GM23338 (cell line): ENCODE data around the gene TMCC1. TPM values are rescaled to one million over a fixed set of nuclear protein-coding genes. Genes with fewer than 3 reads are reported as not detected.

Source experiments
- ATAC-seq: fragments of 200-7000 bp; cut with Tn5 transposase; 3 replicates; pipeline ENCODE4 v1.9.1; 2020
- DNase-seq: peaks from one replicate; pipeline ENCODE4 v3.0.0-alpha.2; 2015; ENCODE audit warnings: low spot score
- H2AFZ ChIP-seq: fragments of 200-600 bp; sonication (generic); 2 replicates; pipeline ENCODE4 v1.8.0; 2016; ENCODE audit warnings: antibody characterized with exemption, mild to moderate bottlenecking, moderate library complexity
- H3F3A ChIP-seq: fragments of 200-600 bp; sonication (generic); replicated peaks from 2 replicates; pipeline ENCODE4 v1.8.0; 2017; ENCODE audit warnings: antibody characterized with exemption, mixed run types, low read depth
- H3K27ac ChIP-seq: fragments of 200-600 bp; sonication (generic); 2 replicates; pipeline ENCODE4 v1.6.1; 2016; ENCODE audit warnings: low read depth
- H3K27me3 ChIP-seq: fragments of 200-600 bp; sonication (generic); 2 replicates; pipeline ENCODE4 v1.8.0; 2016; ENCODE audit warnings: mild to moderate bottlenecking, mixed run types, moderate library complexity; ENCODE audit not compliant: insufficient read depth
- H3K36me3 ChIP-seq: fragments of 200-600 bp; sonication (generic); 2 replicates; pipeline ENCODE4 v1.8.0; 2016; ENCODE audit warnings: mild to moderate bottlenecking; ENCODE audit not compliant: insufficient read depth
- H3K4me1 ChIP-seq: fragments of 200-600 bp; sonication (generic); 2 replicates; pipeline ENCODE4 v1.8.0; 2016; ENCODE audit warnings: mild to moderate bottlenecking, moderate library complexity; ENCODE audit not compliant: insufficient read depth
- H3K4me2 ChIP-seq: fragments of 200-600 bp; sonication (generic); 2 replicates; pipeline ENCODE4 v1.7.1; 2017; ENCODE audit warnings: mixed run types
- H3K4me3 ChIP-seq: fragments of 200-600 bp; sonication (generic); 2 replicates; pipeline ENCODE4 v1.6.1; 2016; ENCODE audit warnings: mixed run types
- H3K79me2 ChIP-seq: fragments of 200-600 bp; sonication (generic); replicated peaks from 2 replicates; pipeline ENCODE4 v1.8.0; 2017; ENCODE audit warnings: mild to moderate bottlenecking; ENCODE audit not compliant: insufficient read depth
- H3K9me2 ChIP-seq: fragments of 200-600 bp; sonication (generic); 2 replicates; pipeline ENCODE4 v1.8.0; 2017; ENCODE audit not compliant: insufficient read depth
- H4K20me1 ChIP-seq: fragments of 200-600 bp; sonication (generic); replicated peaks from 2 replicates; pipeline ENCODE4 v1.8.0; 2017; ENCODE audit warnings: mild to moderate bottlenecking; ENCODE audit not compliant: insufficient read depth
- H3K27ac Mint-ChIP-seq: 2 replicates; pipeline ENCODE4 v1.8.0; 2020; ENCODE audit warnings: inconsistent platforms, mild to moderate bottlenecking, moderate library complexity, mixed read lengths
- H3K27me3 Mint-ChIP-seq: 3 replicates; pipeline ENCODE4 v1.8.0; 2022; ENCODE audit warnings: low read depth, mild to moderate bottlenecking, moderate library complexity, mixed read lengths, inconsistent platforms; ENCODE audit not compliant: insufficient read depth, poor library complexity
- H3K36me3 Mint-ChIP-seq: 3 replicates; pipeline ENCODE4 v1.8.0; 2021; ENCODE audit warnings: low read depth, mild to moderate bottlenecking, inconsistent platforms, moderate library complexity, mixed read lengths
- H3K4me1 Mint-ChIP-seq: 3 replicates; pipeline ENCODE4 v1.8.0; 2020; ENCODE audit warnings: mild to moderate bottlenecking, inconsistent platforms, mixed read lengths
- H3K4me3 Mint-ChIP-seq: 3 replicates; pipeline ENCODE4 v1.8.0; 2021; ENCODE audit warnings: moderate library complexity, mild to moderate bottlenecking, inconsistent platforms, mixed read lengths
- H3K9me3 Mint-ChIP-seq: 3 replicates; pipeline ENCODE4 v1.8.0; 2020; ENCODE audit warnings: moderate library complexity, mild to moderate bottlenecking, inconsistent platforms, mixed read lengths
- CREB1 ChIP-seq: fragments of 250-450 bp; sonication (Bioruptor Pico); IDR thresholded peaks from 2 replicates; pipeline ENCODE4 v1.5.0; 2020; ENCODE audit warnings: low read depth, mild to moderate bottlenecking, moderate library complexity
- CTCF ChIP-seq, 2 experiments: fragments of 200-600 bp in 1 of 2; sonication (generic) in 1 of 2; conservative IDR thresholded peaks; 2 replicates each; pipeline versions ENCODE4 v1.5.1 to v1.6.1; 2016 to 2017; ENCODE audit warnings: antibody characterized with exemption in 2 of 2, low read depth in 2 of 2, mild to moderate bottlenecking in 2 of 2, moderate library complexity in 1 of 2
- ETS1 ChIP-seq: IDR thresholded peaks from 2 replicates; pipeline ENCODE4 v1.6.1; 2016; ENCODE audit warnings: antibody characterized with exemption
- EZH2 ChIP-seq: fragments of 200-600 bp; sonication (generic); IDR thresholded peaks from one replicate; pipeline ENCODE4 v1.8.0; 2017; ENCODE audit warnings: antibody characterized with exemption, mild to moderate bottlenecking, low read depth; ENCODE audit not compliant: unreplicated experiment
- EZH2phosphoT487 ChIP-seq: fragments of 200-600 bp; sonication (generic); IDR thresholded peaks from one replicate; pipeline ENCODE4 v1.8.1; 2018; ENCODE audit warnings: antibody characterized with exemption; ENCODE audit not compliant: unreplicated experiment
- JUNB ChIP-seq: IDR thresholded peaks from one replicate; pipeline ENCODE4 v1.6.1; 2016; ENCODE audit warnings: antibody characterized with exemption; ENCODE audit not compliant: unreplicated experiment
- NANOG ChIP-seq: IDR thresholded peaks from 2 replicates; pipeline ENCODE4 v1.6.1; 2016; ENCODE audit warnings: antibody characterized with exemption, borderline replicate concordance
- POLR2AphosphoS5 ChIP-seq: IDR thresholded peaks from 2 replicates; pipeline ENCODE4 v1.6.1; 2016; ENCODE audit warnings: antibody characterized with exemption, low read depth
- REST ChIP-seq: IDR thresholded peaks from one replicate; pipeline ENCODE4 v1.6.1; 2018; ENCODE audit warnings: antibody characterized with exemption; ENCODE audit not compliant: unreplicated experiment
- STAT1 ChIP-seq: IDR thresholded peaks from one replicate; pipeline ENCODE4 v1.6.1; 2016; ENCODE audit warnings: antibody characterized with exemption; ENCODE audit not compliant: unreplicated experiment
- ZNF114 ChIP-seq: fragments of 250-450 bp; sonication (Bioruptor Pico); IDR thresholded peaks from 2 replicates; pipeline ENCODE4 v1.5.0; 2020; ENCODE audit warnings: mild to moderate bottlenecking, moderate library complexity
- ZNF331 ChIP-seq: fragments of 250-450 bp; sonication (Bioruptor Pico); IDR thresholded peaks from 2 replicates; pipeline ENCODE4 v1.5.0; 2020; ENCODE audit warnings: low read depth, mild to moderate bottlenecking, moderate library complexity
- ZNF462 ChIP-seq: fragments of 250-450 bp; sonication (Bioruptor Pico); IDR thresholded peaks from 2 replicates; pipeline ENCODE4 v1.5.0; 2020; ENCODE audit warnings: mild to moderate bottlenecking, moderate library complexity
- polyA plus RNA-seq: library from polyadenylated mRNA; unstranded; fragments of >200 nt; fragmentation: Nextera tagmentation; extraction: Ambion mirVana; gene quantifications from 2 replicates; pipeline ENCODE4 v1.2.1, GENCODE V29; 2016
- total RNA-seq: library from RNA; depleted of rRNA; stranded (reverse); fragments of >200 nt; shearing (Covaris generic); gene quantifications from 2 replicates; pipeline ENCODE4 v1.2.3, GENCODE V29; 2014

Gene TMCC1
- total and polyA plus RNA-seq, 2 experiments from 2014 or later: 8.2 to 18.4 TPM

- TF ChIP-seq JUNB (no peak), ZNF462 (CRISPR knock-in tag) (no peak), REST (no peak), EZH2phosphoT487 (no peak), CTCF (conservative IDR thresholded peaks at IDR 0.05; ENCODE audit: low read depth in 2 of 2) (no peak), ZNF331 (CRISPR knock-in tag) (no peak), NANOG (no peak), CREB1 (no peak), EZH2 (no peak), ZNF114 (CRISPR knock-in tag) (no peak), POLR2AphosphoS5 (no peak), ETS1 (no peak), STAT1 (no peak)
- Mint-ChIP-seq H3K27ac (no peak overlapping the region), H3K9me3 (no peaks in the 10 kb centered on the region), H3K4me3 (no peak overlapping the region), H3K4me1 (peaks cover 21% of the 10 kb centered on the region), H3K36me3 (peaks cover 7% of the 10 kb centered on the region; the same call in 2 of the 3 replicates), H3K27me3 (no peaks in the 10 kb centered on the region)
- Histone ChIP-seq H3K79me2 (peaks cover 40% of the 10 kb centered on the region), H3K36me3 (peaks cover 4% of the 10 kb centered on the region; the same call in 1 of the 2 replicates), H3K4me3 (no peak overlapping the region), H3K27ac (no peak overlapping the region), H4K20me1 (no peaks in the 10 kb centered on the region), H2AFZ (no peak overlapping the region), H3K4me2 (no peak overlapping the region), H3K4me1 (peaks cover 19% of the 10 kb centered on the region; the same call in 1 of the 2 replicates), H3K27me3 (no peaks in the 10 kb centered on the region), H3F3A (no peaks in the 10 kb centered on the region), H3K9me2 (no peaks in the 10 kb centered on the region)
- peak; percentile 63 for ATAC-seq
- DNase-seq: peak; percentile 53
These were observed 24.6 kb downstream of the TMCC1 start for GRCh38 chr3:129868912-129869311.
